OCI-LY3 (cell line): ENCODE results near the gene FAM50A.

Experiments used
- H2AFZ ChIP-seq: fragments of 200-600, 300-600 bp; shearing (Covaris generic); 2 replicates; pipeline ENCODE4 v1.6.0; 2014; ENCODE audit warnings: antibody characterized with exemption, low read depth, low read length
- H3K27ac ChIP-seq: fragments of 200-600, 300-600 bp; sonication (generic); 2 replicates; pipeline ENCODE4 v1.5.1; 2014; ENCODE audit warnings: mild to moderate bottlenecking, low read length, moderate library complexity, mixed read lengths
- H3K27me3 ChIP-seq: fragments of 200-600, 300-600 bp; sonication (generic); 2 replicates; pipeline ENCODE4 v1.6.1; 2014; ENCODE audit warnings: low read depth, low read length, mixed read lengths
- H3K36me3 ChIP-seq: fragments of 200-600, 300-600 bp; sonication (generic); replicated peaks from 2 replicates; pipeline ENCODE3; 2014; ENCODE audit warnings: low read depth, low read length, mixed read lengths
- H3K4me1 ChIP-seq: fragments of 300-600, 200-600 bp; sonication (generic); 2 replicates; pipeline ENCODE4 v1.6.1; 2014; ENCODE audit warnings: low read length, mixed read lengths
- H3K4me2 ChIP-seq: fragments of 200-600, 300-600 bp; sonication (generic); 2 replicates; pipeline ENCODE4 v1.6.1; 2014; ENCODE audit warnings: low read length, mixed read lengths
- H3K4me3 ChIP-seq: fragments of 300-600, 200-600 bp; sonication (generic); 2 replicates; pipeline ENCODE4 v1.5.1; 2014; ENCODE audit warnings: antibody characterized with exemption, mild to moderate bottlenecking, low read length, moderate library complexity
- H3K79me2 ChIP-seq: fragments of 300-600, 200-600 bp; shearing (Covaris generic); 2 replicates; pipeline ENCODE4 v1.6.1; 2014; ENCODE audit warnings: mild to moderate bottlenecking, low read length, mixed read lengths
- H3K9ac ChIP-seq: fragments of 300-600, 200-600 bp; shearing (Covaris generic); 2 replicates; pipeline ENCODE4 v1.6.0; 2014; ENCODE audit warnings: mild to moderate bottlenecking, low read length, moderate library complexity
- H3K9me3 ChIP-seq: fragments of 200-600, 300-600 bp; shearing (Covaris generic); 2 replicates; pipeline ENCODE4 v1.6.1; 2014; ENCODE audit warnings: low read length, mixed read lengths; ENCODE audit not compliant: insufficient read depth
- H4K20me1 ChIP-seq: fragments of 200-600, 300-600 bp; sonication (generic); 2 replicates; pipeline ENCODE4 v1.6.1; 2016; ENCODE audit warnings: low read length, mixed read lengths; ENCODE audit not compliant: insufficient read depth
- EZH2phosphoT487 ChIP-seq: fragments of 200-600 bp; shearing (Covaris generic); IDR thresholded peaks from 2 replicates; pipeline ENCODE4 v1.6.1; 2018; ENCODE audit warnings: antibody characterized with exemption, mixed run types, low read depth
- TF ChIP-seq, protein P1 (sequence below): fragments of 200-600, 300-600 bp; sonication (generic); IDR thresholded peaks from 2 replicates; pipeline ENCODE4 v1.5.1; 2014; ENCODE audit warnings: antibody characterized with exemption, low read length, low read depth

Gene FAM50A

DNA sequence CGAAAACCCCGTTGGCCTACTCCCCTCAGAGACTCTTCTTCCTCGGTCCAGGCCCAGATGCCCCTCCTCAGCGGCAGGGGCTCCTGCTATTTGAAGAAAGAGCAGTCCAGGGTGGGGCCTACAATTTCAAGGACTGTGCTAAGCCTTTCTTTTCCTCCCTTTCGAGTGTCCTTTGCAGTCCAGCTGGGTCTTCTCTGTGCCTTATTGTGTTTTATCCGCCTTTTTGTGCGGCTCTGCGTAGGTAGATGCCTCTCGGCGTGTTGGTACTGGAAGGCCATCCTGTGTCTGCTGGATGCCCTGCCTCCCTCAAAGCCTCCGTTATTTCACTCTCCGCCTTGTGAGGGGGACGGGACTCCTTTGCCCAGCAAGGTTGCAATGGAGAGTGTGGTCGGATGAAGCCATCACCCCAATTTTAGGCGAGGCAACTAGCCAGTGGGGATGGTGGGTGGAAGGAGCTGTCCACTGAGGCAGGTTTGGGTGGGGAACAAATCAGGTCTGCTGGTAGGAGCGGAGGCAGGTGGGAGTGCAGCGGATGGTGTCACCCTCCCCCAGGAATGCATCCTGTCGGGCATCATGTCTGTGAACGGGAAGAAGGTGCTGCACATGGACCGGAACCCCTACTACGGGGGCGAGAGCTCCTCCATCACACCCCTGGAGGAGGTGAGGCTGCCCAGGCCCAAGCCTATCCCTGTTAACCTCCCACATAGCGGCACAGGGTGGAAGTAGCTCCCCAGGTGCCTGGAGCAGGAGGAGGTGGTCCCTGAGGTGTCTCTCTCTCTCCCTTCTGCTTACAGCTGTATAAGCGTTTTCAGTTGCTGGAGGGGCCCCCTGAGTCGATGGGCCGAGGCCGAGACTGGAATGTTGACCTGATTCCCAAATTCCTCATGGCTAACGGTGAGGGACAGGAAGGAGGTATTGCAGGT is 5.7 kb upstream of the FAM50A start:
- Histone ChIP-seq H3K79me2 (peaks cover 21% of the 10 kb centered on the region), H2AFZ (no peak overlapping the region), H3K27me3 (no peaks in the 10 kb centered on the region), H3K36me3 (peaks cover 12% of the 10 kb centered on the region), H3K4me1 (peaks cover 9% of the 10 kb centered on the region), H3K27ac (no peak overlapping the region), H3K9me3 (no peaks in the 10 kb centered on the region), H4K20me1 (no peaks in the 10 kb centered on the region), H3K9ac (peak overlapping the region; percentile 75), H3K4me2 (peak overlapping the region; percentile 92), H3K4me3 (peak overlapping the region; percentile 93)
- TF ChIP-seq, protein P1, sequence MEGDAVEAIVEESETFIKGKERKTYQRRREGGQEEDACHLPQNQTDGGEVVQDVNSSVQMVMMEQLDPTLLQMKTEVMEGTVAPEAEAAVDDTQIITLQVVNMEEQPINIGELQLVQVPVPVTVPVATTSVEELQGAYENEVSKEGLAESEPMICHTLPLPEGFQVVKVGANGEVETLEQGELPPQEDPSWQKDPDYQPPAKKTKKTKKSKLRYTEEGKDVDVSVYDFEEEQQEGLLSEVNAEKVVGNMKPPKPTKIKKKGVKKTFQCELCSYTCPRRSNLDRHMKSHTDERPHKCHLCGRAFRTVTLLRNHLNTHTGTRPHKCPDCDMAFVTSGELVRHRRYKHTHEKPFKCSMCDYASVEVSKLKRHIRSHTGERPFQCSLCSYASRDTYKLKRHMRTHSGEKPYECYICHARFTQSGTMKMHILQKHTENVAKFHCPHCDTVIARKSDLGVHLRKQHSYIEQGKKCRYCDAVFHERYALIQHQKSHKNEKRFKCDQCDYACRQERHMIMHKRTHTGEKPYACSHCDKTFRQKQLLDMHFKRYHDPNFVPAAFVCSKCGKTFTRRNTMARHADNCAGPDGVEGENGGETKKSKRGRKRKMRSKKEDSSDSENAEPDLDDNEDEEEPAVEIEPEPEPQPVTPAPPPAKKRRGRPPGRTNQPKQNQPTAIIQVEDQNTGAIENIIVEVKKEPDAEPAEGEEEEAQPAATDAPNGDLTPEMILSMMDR = no peak
- no peak for TF ChIP-seq EZH2phosphoT487

- H3K79me2 ChIP-seq = peaks cover 28% of the 10 kb centered on the region
- H3K36me3 ChIP-seq = peaks cover 12% of the 10 kb centered on the region
- H3K4me3 ChIP-seq = no peak overlapping the region
- H2AFZ ChIP-seq = no peak overlapping the region
- peaks cover 16% of the 10 kb centered on the region for H3K4me1 ChIP-seq
- TF ChIP-seq, protein P1 = no peak
- no peak for TF ChIP-seq EZH2phosphoT487
- no peak overlapping the region for H3K4me2 ChIP-seq
- H3K27ac ChIP-seq = no peak overlapping the region
- no peaks in the 10 kb centered on the region for H3K9me3 ChIP-seq
- H4K20me1 ChIP-seq = no peaks in the 10 kb centered on the region
- no peak overlapping the region for H3K9ac ChIP-seq
- no peaks in the 10 kb centered on the region for H3K27me3 ChIP-seq
Observed at GRCh38 chrX:154439841-154440240, 4.1 kb upstream of the FAM50A start.

DNA sequence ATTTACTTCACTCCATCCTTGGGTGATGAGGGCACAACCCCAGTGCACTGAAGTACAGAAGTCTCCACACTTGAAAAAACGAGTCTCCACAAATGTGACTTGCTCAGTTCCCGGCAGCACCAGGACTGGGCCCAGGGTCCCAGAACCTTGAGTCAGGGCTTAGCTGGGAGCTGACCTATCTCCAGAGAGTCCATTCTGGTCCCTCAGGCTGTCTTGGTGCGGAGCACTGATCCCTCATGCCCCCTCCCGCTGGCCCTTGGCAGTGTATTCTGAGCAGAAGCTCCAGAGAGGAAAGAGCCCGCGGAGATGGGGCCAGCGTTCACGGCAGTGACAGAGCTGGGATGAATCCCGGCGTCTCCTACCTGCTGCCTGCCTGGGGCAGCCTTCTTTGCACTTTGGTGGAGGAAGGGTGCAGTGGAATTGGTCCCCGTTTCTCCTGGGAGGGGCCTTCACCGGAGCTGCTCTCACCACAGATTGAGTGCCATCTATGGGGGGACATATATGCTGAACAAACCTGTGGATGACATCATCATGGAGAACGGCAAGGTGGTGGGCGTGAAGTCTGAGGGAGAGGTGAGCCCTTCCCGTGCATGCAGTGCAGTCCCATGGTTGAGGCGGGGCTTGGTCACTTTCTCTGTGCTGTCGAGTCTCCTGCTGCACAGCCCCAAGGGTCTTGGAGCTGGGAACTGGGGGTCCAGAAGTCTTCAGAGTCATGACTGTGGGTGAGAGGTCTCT is 3.2 kb upstream of the FAM50A start:
- no peak overlapping the region for H3K4me2 ChIP-seq
- no peak overlapping the region for H2AFZ ChIP-seq
- no peaks in the 10 kb centered on the region for H3K27me3 ChIP-seq
- no peak for TF ChIP-seq EZH2phosphoT487
- TF ChIP-seq, protein P1 = no peak
- H3K4me1 ChIP-seq = peaks cover 19% of the 10 kb centered on the region
- peaks cover 33% of the 10 kb centered on the region for H3K79me2 ChIP-seq
- no peaks in the 10 kb centered on the region for H4K20me1 ChIP-seq
- peaks cover 10% of the 10 kb centered on the region for H3K36me3 ChIP-seq
- no peak overlapping the region for H3K4me3 ChIP-seq
- no peaks in the 10 kb centered on the region for H3K9me3 ChIP-seq
- H3K27ac ChIP-seq = no peak overlapping the region
- no peak overlapping the region for H3K9ac ChIP-seq

- H3K27ac ChIP-seq = no peak overlapping the region
- TF ChIP-seq, protein P1 = no peak
- TF ChIP-seq EZH2phosphoT487 = no peak
- peaks cover 15% of the 10 kb centered on the region for H3K4me1 ChIP-seq
- no peaks in the 10 kb centered on the region for H3K27me3 ChIP-seq
- peaks cover 5% of the 10 kb centered on the region for H3K36me3 ChIP-seq
- no peaks in the 10 kb centered on the region for H3K9me3 ChIP-seq
- H3K4me2 ChIP-seq = no peak overlapping the region
- no peak overlapping the region for H3K4me3 ChIP-seq
- peaks cover 33% of the 10 kb centered on the region for H3K79me2 ChIP-seq
- H4K20me1 ChIP-seq = no peaks in the 10 kb centered on the region
- no peak overlapping the region for H2AFZ ChIP-seq
- H3K9ac ChIP-seq = no peak overlapping the region
Observed at GRCh38 chrX:154441564-154441963, 2.4 kb upstream of the FAM50A start.
